ENCODE data around the gene SLC39A11. TPM values are rescaled to one million over a fixed set of nuclear protein-coding genes. Genes with fewer than 3 reads are reported as not detected.

Gene SLC39A11
- total RNA-seq, 2 donors from 2014 or later = 27.8 to 39.6 TPM

DNA sequence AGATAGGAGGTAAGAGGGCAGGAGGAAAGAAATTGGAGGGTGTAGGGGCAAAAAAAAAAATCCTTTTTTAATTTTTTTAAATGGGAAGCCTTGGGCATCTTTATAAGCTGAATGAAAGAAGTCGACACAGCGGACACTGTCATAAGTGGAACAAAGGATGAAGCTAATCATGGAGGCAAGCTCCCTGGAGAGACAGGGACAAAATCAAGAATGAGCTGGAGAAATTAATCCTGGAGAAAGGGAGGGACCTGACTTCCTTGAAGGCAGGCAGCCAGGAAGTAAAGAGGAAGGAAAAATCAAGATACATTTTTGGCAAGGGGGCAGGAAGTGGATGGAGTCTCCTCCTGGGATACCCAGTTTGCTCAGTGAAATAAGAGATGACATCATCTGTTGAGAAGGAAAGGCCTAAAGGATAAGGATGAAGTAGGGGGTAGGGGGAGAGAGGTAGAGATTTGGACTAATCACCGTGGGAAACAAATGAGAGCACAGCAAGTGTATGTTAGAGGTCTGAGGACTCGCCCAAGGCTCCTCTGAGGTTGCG is 179.3 kb downstream of the SLC39A11 start:
- H3K36me3 ChIP-seq (replicated peaks in 1 of 2; ENCODE audit: insufficient read depth in 1 of 2, low read depth in 2 of 2) = no peaks in the 10 kb centered on the region
- ATAC-seq (no peak), DNase-seq (no peak)
- no peak overlapping the region for H3K27ac ChIP-seq
- no peak overlapping the region for H3K4me3 ChIP-seq
- WGBS, 2 donors = 88 to 93% methylated on average over 5 of the region's 5 CpGs
- no peaks in the 10 kb centered on the region for H3K9me3 ChIP-seq
- intact Hi-C loops (cut with DNase I) = no loop called here
- no peaks in the 10 kb centered on the region for H3K4me1 ChIP-seq
- TF ChIP-seq, protein P1, sequence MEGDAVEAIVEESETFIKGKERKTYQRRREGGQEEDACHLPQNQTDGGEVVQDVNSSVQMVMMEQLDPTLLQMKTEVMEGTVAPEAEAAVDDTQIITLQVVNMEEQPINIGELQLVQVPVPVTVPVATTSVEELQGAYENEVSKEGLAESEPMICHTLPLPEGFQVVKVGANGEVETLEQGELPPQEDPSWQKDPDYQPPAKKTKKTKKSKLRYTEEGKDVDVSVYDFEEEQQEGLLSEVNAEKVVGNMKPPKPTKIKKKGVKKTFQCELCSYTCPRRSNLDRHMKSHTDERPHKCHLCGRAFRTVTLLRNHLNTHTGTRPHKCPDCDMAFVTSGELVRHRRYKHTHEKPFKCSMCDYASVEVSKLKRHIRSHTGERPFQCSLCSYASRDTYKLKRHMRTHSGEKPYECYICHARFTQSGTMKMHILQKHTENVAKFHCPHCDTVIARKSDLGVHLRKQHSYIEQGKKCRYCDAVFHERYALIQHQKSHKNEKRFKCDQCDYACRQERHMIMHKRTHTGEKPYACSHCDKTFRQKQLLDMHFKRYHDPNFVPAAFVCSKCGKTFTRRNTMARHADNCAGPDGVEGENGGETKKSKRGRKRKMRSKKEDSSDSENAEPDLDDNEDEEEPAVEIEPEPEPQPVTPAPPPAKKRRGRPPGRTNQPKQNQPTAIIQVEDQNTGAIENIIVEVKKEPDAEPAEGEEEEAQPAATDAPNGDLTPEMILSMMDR (IDR thresholded peaks at IDR 0.05) = no peak
- TF ChIP-seq POLR2A (IDR thresholded peaks at IDR 0.05) = no peak
- H3K27me3 ChIP-seq = no peaks in the 10 kb centered on the region

DNA sequence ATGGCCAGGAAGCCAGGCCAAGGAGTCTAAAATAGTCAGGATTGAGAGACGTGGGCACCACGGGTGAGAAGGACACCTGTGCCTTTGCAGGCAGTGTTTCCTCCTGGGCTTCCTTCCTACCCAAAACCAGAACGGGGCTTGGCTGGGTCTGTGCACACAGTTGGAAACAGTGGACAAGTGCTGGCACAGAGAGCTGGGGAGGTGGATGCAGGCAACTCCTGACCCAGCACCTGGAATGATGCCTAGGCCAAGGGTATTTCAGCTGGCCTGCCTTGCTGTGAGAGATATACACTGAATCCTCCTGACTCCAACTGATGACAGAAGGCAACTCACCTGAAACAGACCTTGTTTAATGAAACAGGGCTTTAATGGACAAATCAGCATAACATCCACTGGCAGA is 186.2 kb downstream of the SLC39A11 start:
- ATAC-seq (no peak), DNase-seq (no peak)
- H3K4me1 ChIP-seq = no peaks in the 10 kb centered on the region
- no peak for TF ChIP-seq POLR2A (IDR thresholded peaks at IDR 0.05)
- TF ChIP-seq, protein P1 (IDR thresholded peaks at IDR 0.05) = no peak
- H3K27ac ChIP-seq = no peak overlapping the region
- H3K4me3 ChIP-seq = no peak overlapping the region
- H3K27me3 ChIP-seq = no peaks in the 10 kb centered on the region
- intact Hi-C loops (cut with DNase I) = no loop called here
- no peaks in the 10 kb centered on the region for H3K36me3 ChIP-seq (replicated peaks in 1 of 2; ENCODE audit: insufficient read depth in 1 of 2, low read depth in 2 of 2)
- WGBS, 2 donors = 59 to 66% methylated on average over 3 of the region's 3 CpGs
- H3K9me3 ChIP-seq = no peaks in the 10 kb centered on the region

- no peaks in the 10 kb centered on the region for H3K4me1 ChIP-seq
- TF ChIP-seq, protein P1 (IDR thresholded peaks at IDR 0.05) = no peak
- TF ChIP-seq POLR2A (IDR thresholded peaks at IDR 0.05) = no peak
- DNase-seq (no peak), ATAC-seq (no peak)
- no peak overlapping the region for H3K27ac ChIP-seq
- intact Hi-C loops (cut with DNase I) = no loop called here
- no peaks in the 10 kb centered on the region for H3K36me3 ChIP-seq (replicated peaks in 1 of 2; ENCODE audit: insufficient read depth in 1 of 2, low read depth in 2 of 2)
- no peaks in the 10 kb centered on the region for H3K27me3 ChIP-seq
- no peak overlapping the region for H3K4me3 ChIP-seq
- H3K9me3 ChIP-seq = no peaks in the 10 kb centered on the region
- 62% methylated on average over 4 of the region's 4 CpGs for WGBS, 2 donors
Measured at GRCh38 chr17:72903522-72903921, 189.0 kb downstream of the SLC39A11 start.

- Histone ChIP-seq H3K27me3 (no peaks in the 10 kb centered on the region), H3K9me3 (no peaks in the 10 kb centered on the region), H3K36me3 (replicated peaks in 1 of 2; ENCODE audit: insufficient read depth in 1 of 2, low read depth in 2 of 2) (no peaks in the 10 kb centered on the region), H3K4me1 (no peaks in the 10 kb centered on the region), H3K27ac (no peak overlapping the region), H3K4me3 (no peak overlapping the region)
- no peak for ATAC-seq
- DNase-seq = no peak
- 92 to 94% methylated on average over 3 of the region's 3 CpGs for WGBS, 2 donors
- TF ChIP-seq POLR2A (IDR thresholded peaks at IDR 0.05) = no peak
- TF ChIP-seq, protein P1 (IDR thresholded peaks at IDR 0.05) = no peak
- intact Hi-C loops (cut with DNase I) = no loop called here
Measured at GRCh38 chr17:72901657-72902056, 190.8 kb downstream of the SLC39A11 start.

DNA sequence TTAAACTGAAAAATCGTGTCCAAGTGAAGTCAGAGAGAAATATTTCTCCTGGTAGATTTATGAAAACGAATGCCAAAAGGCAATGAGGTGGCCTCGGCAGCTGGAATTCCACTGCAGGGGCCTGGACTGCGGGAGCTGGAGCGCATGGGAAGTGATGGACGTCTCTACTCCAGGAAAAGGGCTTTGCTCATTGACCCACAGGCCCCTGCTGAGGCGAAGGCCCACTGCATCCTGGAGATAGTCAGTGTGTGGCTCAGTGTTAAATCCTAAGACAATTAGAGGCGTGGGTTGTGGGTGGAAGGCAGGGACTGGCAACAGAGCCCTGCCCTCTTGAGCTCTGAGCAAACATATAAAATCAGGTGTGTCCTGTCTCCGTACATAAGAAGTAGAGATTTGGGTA is 191.4 kb downstream of the SLC39A11 start:
- Histone ChIP-seq H3K27me3 (no peaks in the 10 kb centered on the region), H3K9me3 (no peaks in the 10 kb centered on the region), H3K36me3 (replicated peaks in 1 of 2; ENCODE audit: insufficient read depth in 1 of 2, low read depth in 2 of 2) (no peaks in the 10 kb centered on the region), H3K27ac (no peak overlapping the region), H3K4me1 (no peaks in the 10 kb centered on the region), H3K4me3 (no peak overlapping the region)
- intact Hi-C loops (cut with DNase I) = no loop called here
- no peak for ATAC-seq
- no peak for TF ChIP-seq POLR2A (IDR thresholded peaks at IDR 0.05)
- TF ChIP-seq, protein P1 (IDR thresholded peaks at IDR 0.05) = no peak
- DNase-seq = no peak
- WGBS, 2 donors = 80 to 88% methylated on average over 9 of the region's 9 CpGs

Measured in body of pancreas (tissue), 4 donors.